Measurements from ENCODE around the gene MAP1B.

Gene MAP1B

GRCh38 chr5:72129725-72130124 is 22.4 kb downstream of the MAP1B start:
- no peak for DNase-seq (ENCODE audit: extremely low read depth in 1 of 2, low read depth in 1 of 2)

GRCh38 chr5:72130351-72130761 is 23.1 kb downstream of the MAP1B start:
- DNase-seq (ENCODE audit: extremely low read depth in 1 of 2, low read depth in 1 of 2), result no peak

- no peak for DNase-seq (ENCODE audit: extremely low read depth in 1 of 2, low read depth in 1 of 2)
These were observed 26.1 kb downstream of the MAP1B start for GRCh38 chr5:72133212-72133990.

- no peak for DNase-seq (ENCODE audit: extremely low read depth in 1 of 2, low read depth in 1 of 2)
These were observed 27.1 kb downstream of the MAP1B start for GRCh38 chr5:72134226-72134899.

GRCh38 chr5:72137826-72138409 is 30.6 kb downstream of the MAP1B start:
- no peak for DNase-seq (ENCODE audit: extremely low read depth in 1 of 2, low read depth in 1 of 2)

- no peak for DNase-seq (ENCODE audit: extremely low read depth in 1 of 2, low read depth in 1 of 2)
These were observed 31.8 kb downstream of the MAP1B start for GRCh38 chr5:72138943-72139521.

GRCh38 chr5:72140711-72141110 is 33.4 kb downstream of the MAP1B start:
- DNase-seq (ENCODE audit: extremely low read depth in 1 of 2, low read depth in 1 of 2), result no peak

- no peak for DNase-seq (ENCODE audit: extremely low read depth in 1 of 2, low read depth in 1 of 2)
These were observed 34.4 kb downstream of the MAP1B start for GRCh38 chr5:72141440-72142355.

- no peak for DNase-seq (ENCODE audit: extremely low read depth in 1 of 2, low read depth in 1 of 2)
These were observed 37.5 kb downstream of the MAP1B start for GRCh38 chr5:72144762-72145161.

- no peak for DNase-seq (ENCODE audit: extremely low read depth in 1 of 2, low read depth in 1 of 2)
These were observed 38.1 kb downstream of the MAP1B start for GRCh38 chr5:72145348-72145747.

GRCh38 chr5:72146056-72146455 is 38.8 kb downstream of the MAP1B start:
- no peak for DNase-seq (ENCODE audit: extremely low read depth in 1 of 2, low read depth in 1 of 2)

- no peak for DNase-seq (ENCODE audit: extremely low read depth in 1 of 2, low read depth in 1 of 2)
These were observed 40.3 kb downstream of the MAP1B start for GRCh38 chr5:72147569-72147968.

- DNase-seq (ENCODE audit: extremely low read depth in 1 of 2, low read depth in 1 of 2), result no peak
These were observed 42.5 kb downstream of the MAP1B start for GRCh38 chr5:72149742-72150141.

- no peak for DNase-seq (ENCODE audit: extremely low read depth in 1 of 2, low read depth in 1 of 2)
These were observed 43.9 kb downstream of the MAP1B start for GRCh38 chr5:72151169-72151568.

GRCh38 chr5:72151646-72152045 is 44.4 kb downstream of the MAP1B start:
- DNase-seq (ENCODE audit: extremely low read depth in 1 of 2, low read depth in 1 of 2), result no peak

- DNase-seq (ENCODE audit: extremely low read depth in 1 of 2, low read depth in 1 of 2), result no peak
These were observed 45.3 kb downstream of the MAP1B start for GRCh38 chr5:72152545-72152944.

- DNase-seq (ENCODE audit: extremely low read depth in 1 of 2, low read depth in 1 of 2), result no peak
These were observed 46.3 kb downstream of the MAP1B start for GRCh38 chr5:72153551-72153950.

GRCh38 chr5:72154076-72154756 is 46.9 kb downstream of the MAP1B start:
- DNase-seq (ENCODE audit: extremely low read depth in 1 of 2, low read depth in 1 of 2), result no peak

GRCh38 chr5:72156946-72157624 is 49.8 kb downstream of the MAP1B start:
- no peak for DNase-seq (ENCODE audit: extremely low read depth in 1 of 2, low read depth in 1 of 2)

- DNase-seq (ENCODE audit: extremely low read depth in 1 of 2, low read depth in 1 of 2), result no peak
These were observed 50.3 kb downstream of the MAP1B start for GRCh38 chr5:72157625-72157962.
